Measurements from ENCODE around the gene ZNF579.
A peak's percentile ranks its signal among the peaks of the same experiment; 100 is the strongest.

The ZNF579 gene

DNA sequence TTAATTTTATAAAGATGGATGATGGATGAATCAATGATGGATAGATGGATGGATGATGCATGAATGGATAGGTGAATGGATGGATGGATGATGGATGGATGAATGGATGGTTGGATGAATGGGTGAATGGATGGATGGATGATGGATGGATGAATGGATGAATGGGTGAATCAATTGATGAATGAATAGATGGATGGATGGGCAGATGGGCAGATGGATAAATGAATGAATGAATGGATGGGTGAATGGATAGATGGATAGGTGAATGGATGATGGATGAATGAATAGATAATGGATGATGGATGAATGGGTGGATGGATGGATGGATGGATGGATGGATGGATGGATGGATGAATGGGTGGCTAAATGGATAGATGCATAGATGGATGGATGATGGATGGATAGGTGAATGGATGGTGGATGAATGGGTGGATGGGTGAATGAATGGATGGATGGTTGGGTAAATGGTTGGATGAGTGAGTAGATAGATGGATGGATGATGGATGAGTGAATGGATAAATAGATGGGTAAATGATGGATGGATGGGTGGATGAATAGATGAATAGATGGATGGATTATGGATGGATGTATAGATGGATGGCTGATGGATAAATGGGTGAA, 12.8 kb downstream of the ZNF579 start:
- no peak for DNase-seq (ENCODE audit: low read depth in 2 of 2)

DNA sequence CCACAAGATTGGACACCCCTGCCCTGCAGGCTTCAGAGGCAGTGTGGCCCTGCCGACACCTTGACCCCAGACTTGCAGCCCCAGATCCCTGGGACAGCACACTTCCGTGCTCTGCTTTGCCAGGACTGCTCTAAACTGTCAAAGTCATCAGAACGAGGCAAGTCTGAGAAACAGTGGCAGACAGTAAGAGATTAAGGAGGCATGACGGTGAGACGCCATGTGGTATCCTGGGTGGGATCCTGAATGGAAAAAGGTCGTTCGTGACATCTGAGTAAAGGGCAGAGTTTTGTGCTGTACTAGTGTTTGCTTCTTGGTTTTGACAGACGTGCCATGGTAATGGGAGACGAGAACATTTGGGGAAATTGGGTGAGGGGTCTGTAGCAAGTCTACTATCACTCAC, 13.8 kb downstream of the ZNF579 start:
- no peak for DNase-seq (ENCODE audit: low read depth in 2 of 2)

DNA sequence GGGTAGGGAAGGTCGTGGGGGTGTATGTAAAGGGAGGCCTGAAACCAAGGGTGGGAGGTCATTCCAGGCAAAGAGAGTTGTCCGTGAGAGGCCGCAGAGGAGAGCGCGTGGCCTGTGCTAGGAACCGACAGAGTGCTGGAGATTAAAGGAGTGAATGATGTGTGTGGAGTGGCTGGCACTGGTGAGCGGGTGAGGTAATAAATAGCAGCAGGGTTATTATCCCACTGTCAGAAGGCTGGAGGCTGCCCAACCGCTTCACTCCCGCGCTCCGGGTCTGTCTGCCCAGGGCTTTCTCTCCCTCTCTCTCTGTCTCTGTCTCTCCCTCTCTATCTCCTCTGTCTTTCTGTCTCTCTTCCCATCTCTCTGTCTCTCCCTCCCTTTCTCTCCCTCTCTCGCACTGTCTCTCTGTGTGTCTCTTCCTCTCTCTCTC, 17.4 kb downstream of the ZNF579 start:
- DNase-seq (ENCODE audit: low read depth in 2 of 2) = no peak

DNA sequence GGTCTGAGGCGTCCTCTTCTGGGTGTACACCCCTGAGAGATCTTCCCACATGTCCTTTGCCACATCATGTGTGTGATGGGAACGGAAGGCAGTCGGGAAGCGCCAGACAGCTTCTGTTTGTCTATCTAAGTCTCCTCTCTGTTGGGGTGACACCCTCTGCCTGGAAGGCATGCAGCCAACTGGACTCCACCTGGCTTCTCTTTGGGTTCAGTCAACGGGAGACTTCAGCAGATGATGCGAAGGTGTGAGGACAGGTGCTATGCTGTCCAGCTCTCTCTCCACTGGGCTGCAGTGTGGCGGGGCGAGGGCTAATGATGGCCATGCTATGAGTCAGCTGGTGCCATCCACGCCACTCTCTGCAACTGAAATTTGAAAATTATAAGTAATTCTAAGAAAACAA, 21.0 kb downstream of the ZNF579 start:
- DNase-seq (ENCODE audit: low read depth in 2 of 2) = no peak

DNA sequence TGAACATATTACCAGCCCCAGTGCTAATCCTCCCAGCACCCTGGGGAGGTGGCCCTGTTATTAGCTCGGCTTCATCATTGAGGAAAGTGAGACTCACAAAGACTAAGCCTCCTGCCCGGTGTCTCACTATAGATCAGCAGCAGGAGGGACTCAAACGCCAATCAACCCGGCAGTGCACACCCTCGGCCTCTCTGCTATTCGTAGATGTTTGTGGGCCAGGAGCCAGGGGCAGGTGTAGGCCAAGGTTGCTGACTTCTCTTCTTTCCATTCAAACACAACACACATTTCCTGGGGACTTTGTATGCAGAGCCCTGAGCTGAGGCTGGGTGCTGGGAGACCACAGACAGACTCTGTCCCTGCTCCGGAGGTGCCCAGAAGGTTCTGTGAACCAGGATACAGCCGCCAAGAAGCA, 25.9 kb downstream of the ZNF579 start:
- DNase-seq (ENCODE audit: low read depth in 2 of 2) = no peak

DNA sequence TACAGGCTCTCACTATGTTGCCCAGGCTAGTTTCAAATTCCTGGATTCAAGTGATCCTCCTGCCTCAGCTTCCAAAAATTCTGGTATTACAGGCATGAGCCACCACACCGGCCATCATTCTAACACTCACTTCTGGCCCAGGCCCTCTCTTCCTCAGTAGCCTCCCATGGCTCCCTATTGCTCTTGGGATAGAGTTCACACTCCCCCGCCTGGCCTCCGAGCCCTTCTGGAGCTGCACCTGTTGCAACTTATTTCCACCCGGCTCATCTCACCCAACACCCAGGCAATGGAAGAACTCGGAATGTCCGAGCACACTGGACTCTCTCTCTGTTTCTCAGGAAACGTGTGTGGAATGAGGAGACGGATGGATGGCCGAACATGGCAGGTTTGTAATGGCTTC, 26.3 kb downstream of the ZNF579 start:
- no peak for DNase-seq (ENCODE audit: low read depth in 2 of 2)

DNA sequence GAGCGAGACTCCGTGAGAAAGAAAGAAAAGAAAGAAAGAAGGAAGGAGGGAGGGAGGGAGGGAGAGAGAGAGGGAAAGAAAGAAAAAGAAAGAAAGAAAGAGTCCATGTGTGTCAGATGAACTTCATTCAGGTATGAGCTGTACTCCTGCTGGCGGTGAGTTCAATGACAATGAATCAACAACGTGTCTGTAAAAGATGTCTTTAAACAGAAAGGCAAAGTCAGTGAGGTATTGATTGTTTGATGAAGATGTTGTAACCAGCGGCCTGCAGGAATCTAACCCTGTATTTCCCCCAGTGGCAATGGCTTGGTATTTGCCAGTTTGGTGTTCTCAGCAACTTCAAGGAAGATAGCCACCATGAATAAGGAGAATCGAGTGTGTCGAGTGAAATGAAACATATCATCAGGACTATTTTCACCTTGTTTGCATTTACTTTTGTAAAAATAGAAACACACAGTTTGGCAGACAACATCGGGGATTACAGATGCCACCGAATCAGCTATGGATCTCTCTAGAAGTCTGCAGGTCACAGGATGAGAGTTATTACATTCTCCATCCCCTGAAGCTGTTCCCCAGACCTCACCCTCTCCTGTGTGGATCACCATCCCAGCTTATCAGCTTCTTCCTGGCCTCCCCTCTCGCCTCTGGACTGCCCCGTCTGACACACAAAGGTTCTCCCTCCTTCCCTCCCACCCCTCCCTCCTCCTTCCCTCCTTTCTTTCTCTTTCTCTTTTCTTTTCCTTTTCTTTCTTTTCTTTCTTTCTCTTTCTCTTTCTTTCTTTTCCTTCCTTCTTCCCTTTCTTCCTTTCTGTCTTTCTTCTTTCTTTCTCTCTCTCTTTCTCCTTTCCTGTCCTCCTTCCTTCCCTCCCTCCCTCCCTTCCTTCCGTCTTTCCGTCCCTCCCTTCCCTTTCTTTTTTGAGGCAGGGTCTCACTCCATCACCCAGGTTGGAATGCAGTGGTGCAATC, 27.1 kb downstream of the ZNF579 start:
- no peak for DNase-seq (ENCODE audit: low read depth in 2 of 2)

DNA sequence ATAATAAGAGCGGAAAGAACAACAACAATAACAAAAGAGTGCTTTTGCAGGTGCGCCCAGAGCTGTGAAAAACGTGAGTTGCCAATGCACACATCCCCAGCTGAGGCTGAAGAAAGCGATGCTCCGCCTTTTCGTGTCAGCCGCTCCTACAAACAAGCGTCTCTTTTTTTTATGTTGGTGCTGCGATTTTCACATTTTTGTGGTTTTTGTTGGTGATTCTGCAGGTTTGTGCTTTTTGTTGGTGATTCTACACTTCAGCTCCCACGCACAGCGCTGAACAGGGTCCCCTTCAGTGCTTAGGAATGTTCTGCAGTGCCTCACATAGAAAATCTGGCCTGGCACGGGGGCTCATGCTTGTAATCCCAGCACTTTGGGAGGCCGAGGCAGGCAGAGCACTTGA, 28.0 kb downstream of the ZNF579 start:
- DNase-seq (ENCODE audit: low read depth in 2 of 2) = peak; percentile 70 to 72

DNA sequence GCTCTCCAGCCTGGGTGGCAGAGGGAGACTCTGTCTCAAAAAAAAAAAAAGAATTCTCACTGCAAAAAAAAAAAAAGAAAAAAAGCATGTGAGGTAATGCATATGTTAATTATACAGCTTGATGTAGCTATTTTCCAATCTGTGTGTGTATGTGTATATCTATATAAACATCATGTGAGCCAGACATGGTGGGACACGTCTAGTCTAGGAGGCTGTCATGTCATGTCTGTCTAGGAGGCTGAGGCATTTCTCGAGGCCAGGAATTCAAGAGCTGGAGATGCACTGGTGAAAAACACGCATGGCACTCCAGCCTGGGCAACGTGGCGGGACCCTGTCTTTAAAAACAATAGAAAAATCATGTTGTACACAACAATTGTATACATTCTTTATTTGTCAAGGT, 28.4 kb downstream of the ZNF579 start:
- no peak for DNase-seq (ENCODE audit: low read depth in 2 of 2)

DNA sequence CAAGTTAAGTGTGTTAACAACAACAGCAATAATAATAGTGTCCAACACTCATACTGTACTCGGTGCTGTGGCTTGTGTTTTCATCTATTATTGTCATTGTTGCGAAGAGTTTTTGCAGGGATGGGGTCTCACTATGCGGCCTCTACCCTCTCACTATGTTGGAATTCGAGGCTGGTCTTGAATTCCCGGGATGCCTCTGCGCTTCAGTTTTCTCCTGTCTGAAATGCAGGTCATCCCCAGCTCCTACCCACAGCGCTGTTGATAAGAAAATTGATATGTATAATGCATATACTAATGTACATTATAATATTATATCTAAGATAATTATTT, 30.4 kb downstream of the ZNF579 start:
- no peak for DNase-seq (ENCODE audit: low read depth in 2 of 2)

DNA sequence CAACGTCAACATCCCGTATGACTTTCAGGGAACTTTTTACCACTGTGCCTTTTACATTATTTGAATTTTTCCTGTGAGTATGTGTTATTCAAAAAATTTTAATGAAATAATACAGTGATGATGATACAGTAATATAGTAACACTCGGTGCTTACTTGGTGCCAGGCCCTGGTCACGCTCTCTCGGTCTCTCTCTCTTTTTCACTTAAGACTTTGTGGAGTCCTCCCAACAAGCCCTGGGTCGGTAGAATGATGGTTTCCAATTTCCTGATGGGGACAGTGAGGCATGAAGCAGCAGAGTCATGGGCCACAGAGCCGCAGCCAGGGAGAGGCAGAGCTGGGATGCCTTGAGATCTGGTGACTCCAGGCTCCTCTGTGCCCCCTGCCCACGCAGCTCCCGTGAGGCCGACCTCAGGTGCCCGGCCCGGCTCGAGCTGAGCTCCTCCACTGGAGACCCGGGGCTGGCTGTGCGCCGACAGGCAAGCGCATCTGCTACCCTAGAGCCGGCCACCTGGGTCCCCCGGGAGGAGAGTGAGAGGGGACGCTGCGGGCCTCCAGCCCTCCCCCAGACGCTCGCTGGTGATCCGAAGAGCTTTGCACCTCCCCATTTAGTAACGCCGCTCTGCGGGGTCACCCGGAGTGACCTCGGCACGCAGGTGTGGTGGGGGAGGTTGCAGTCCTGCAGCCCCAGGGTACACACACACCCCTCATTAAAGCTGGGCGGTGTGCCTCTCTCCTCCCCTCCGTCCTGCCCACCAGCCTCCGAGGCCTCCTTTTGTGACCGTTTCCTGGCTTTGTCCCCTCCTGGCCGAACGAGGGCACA, 30.9 kb downstream of the ZNF579 start:
- peak; percentile 77 for DNase-seq (ENCODE audit: low read depth in 2 of 2)

DNA sequence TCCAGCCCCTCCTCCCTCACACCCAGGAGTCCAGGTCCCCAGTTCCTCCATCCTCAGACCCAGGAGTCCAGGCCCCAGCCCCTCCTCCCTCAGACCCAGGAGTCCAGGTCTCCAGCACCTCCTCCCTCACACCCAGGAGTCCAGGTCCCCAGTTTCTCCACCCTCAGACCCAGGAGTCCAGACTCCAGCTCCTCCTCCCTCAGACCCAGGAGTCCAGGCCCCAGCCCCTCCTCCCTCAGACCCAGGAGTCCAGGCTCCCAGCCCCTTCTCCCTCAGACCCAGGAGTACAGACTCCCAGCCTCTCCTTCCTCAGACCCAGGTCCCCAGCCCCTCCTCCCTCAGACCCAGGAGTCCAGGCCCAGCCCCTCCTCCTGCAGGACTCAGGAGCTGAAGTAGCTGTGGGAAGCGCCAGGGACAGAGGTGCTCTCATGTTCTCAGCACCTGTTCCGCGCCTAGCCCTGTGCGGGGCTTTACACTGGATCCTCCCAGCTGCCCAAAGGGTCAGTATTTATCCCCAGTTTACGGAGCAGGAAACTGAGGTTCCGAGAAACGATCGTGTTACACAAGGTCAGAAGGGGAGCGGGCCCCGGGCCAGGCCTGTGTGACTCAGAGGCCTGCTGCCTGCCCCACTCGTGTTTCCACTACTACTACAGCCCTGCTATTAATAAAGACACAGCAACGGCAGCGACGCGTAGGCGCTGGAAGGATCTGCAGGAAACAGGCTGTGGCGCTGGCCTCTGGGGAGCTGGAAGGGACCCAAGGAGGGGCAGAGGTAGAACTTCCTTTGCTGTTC, 33.6 kb downstream of the ZNF579 start:
- DNase-seq (ENCODE audit: low read depth in 2 of 2) = no peak

DNA sequence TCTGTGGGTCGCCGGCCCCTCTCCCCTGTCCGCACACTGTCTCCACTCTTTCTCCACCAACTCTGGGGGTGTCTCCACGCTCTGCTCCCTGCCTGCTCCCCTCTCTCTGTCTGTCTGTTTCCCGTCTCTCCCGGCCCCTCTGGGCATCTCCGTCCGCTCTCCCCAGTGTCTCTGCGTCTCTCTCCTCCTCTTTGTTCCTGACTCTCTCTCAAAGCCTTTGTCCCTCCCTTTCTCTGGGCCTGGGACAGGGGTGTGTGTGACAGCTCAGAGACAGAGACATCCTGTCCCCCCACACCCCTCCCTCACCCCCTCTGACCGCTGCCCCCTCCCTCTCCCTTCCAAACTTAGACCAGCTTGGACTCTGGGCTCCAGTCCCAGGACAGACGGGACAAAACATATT, 34.6 kb downstream of the ZNF579 start:
- no peak for DNase-seq (ENCODE audit: low read depth in 2 of 2)

DNA sequence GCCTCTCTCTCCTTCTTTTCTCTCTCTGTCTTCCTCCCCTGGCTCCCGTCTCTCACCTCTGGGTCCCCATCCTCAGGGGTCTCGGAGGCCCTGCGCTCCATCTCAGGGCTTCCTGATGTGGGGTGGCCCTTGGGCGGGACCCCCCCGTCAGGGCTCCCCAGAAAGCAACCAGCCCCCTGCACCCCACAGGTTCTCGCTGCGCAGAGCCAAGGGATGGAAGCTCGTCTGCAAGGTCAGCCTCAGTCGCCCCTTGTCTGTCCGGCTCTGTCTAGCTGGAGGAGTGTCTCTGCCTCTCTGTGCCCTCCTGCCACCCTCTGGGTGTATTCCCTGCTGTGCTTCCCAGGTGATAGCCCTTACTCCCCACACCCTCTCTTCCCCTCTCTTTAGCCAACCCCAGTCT, 35.2 kb downstream of the ZNF579 start, which contains the start of gene SBK3:
Gene SBK3, minus strand, starts transcription at position 101 of the 400 bp plus-strand sequence. Its CDS starts 0 bp downstream, at position 101.
- no peak for DNase-seq (ENCODE audit: low read depth in 2 of 2)

DNA sequence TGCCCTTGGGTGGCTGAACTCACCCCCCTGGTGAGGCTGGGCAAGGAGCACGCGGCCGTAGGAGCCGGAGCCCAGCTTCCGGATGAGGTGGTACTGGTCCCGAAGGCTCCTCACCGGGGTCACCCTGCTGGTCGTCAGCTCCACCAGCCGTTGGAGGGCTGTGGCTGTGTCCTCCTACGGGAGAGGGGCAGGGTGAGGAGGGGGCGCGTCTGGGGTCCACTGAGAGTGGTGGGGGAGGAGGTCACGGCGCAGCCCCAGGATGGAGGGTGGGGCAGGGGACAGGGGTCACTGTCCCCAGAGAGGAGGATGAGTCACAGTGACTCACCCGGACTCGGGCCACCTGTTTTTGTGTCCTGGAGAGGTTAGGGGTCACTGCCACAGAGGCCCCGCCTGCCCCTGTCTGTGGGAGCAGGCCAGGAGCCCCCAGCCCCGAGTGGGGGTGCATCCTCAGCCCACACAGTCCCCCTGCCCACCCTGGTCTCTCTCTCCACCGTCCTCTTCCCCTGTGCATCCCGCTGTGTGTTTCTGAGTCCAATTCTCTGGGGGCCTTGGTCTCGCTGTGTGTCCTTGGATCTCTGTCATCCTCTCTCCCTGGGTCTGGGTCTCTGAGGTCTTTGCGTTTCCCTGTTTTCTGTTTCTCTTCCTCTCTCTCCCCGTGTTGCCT, 35.7 kb downstream of the ZNF579 start:
- DNase-seq (ENCODE audit: low read depth in 2 of 2) = no peak

DNA sequence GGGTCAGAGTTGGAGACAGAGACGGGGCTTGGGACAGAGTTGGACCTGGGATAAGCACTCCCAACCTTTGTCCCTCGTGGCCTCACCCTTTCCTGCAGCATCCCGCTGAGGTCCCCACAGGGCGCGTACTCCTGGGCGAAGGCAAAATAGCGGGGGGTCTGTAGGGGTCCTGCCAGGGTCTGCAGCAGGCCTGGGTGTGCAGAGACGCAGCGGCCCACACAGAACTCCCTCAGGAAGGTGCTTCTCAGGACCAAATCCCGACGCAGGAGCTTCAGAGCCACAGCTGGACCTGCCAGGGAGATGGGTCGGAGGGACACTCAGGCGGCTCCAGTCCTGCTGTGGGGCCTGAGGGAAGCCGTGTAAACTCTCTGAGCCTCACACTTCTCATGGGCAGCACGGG, 36.6 kb downstream of the ZNF579 start:
- no peak for DNase-seq (ENCODE audit: low read depth in 2 of 2)

DNA sequence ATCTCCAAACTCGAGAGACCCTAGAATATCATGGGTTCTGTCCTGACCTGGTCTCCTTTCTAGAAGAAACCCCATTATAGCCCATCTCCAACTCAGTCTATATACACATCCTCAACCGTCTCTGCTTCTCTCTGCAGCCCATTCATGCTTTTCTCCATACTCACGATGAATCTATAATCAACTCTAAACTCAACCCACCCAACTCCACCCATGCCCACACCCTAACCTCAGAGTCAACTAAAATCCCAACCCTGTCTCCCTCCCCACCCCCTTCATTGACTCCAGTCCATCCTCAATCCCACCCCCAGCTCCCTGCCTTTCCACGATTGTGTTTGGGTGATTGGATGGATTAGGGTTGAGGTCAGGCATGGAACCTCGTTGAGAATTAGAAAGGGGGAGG, 37.1 kb downstream of the ZNF579 start:
- DNase-seq (ENCODE audit: low read depth in 2 of 2) = no peak

DNA sequence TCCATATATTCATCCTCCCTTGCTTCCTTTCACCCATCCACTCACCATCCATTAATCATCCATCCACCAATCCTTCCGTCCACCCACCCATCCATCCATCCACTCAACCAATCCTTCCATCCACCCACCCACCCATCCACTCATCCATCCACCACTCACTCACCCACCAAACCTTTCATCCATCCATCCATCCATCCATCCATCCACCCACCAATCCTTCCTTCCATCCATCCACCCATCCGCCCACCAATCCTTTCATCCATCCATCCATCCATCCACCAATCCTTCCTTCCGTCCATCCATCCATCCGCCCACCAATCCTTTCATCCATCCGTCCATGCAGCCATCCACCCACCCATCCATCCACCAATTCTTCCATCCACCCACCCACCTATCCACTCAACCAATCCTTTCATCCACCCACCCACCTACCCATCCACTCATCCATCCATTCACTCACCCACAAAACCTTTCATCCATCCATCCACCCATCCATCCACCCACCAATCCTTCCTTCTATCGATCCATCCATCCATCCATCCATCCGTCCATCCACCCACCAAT, 38.3 kb downstream of the ZNF579 start:
- no peak for DNase-seq (ENCODE audit: low read depth in 2 of 2)

DNA sequence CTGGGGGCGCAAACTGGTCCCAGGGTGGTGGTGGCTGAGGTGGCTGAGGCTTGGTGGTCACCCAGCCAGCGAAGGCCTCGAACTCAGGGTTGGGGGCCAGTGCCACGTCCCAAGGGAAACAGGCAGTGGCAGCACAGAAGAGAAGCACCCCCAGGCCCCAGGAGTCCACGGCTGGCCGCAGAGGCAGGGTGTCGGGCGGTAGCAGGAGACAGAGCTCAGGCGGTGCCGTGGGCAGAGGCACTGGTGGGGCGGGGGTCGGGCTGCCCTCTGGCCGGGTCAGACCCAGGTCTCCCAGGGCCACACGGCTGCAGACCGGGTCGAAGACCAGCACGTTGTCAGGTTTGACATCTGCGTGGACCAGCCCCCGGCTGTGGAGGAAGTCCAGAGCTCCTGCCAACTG, 39.6 kb downstream of the ZNF579 start:
- DNase-seq (ENCODE audit: low read depth in 2 of 2) = no peak

DNA sequence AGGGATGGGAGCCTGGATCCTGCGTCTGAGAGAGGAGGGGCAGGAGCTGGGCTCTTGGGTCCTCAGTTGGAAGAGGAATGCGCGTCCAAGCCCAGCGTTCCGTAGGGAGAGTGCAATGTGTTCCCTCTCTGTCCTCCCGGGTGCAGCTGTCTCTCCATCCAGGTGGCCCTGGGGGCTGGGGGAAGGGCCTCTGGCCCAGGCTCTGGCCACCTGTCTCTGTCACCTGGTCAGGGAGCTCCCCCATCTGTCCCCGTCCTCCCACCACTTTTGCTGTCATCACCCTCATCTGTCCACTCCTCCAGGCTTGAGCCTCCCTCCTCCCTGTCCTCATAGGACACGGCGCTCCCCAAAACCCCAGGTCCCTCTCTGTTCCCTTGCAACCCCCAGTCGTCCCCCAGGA, 40.0 kb downstream of the ZNF579 start:
- no peak for DNase-seq (ENCODE audit: low read depth in 2 of 2)
